ENCODE results near the gene NCK2. TPM values are rescaled to one million over a fixed set of nuclear protein-coding genes. Genes with fewer than 3 reads are reported as not detected.

NCK2 gene
- total and polyA plus RNA-seq, 2 of the 13 experiments (the other 11 are each of a cell fraction or from before 2014, with no cell fraction given) = 14.8 to 23.5 TPM

- no peaks in the 10 kb centered on the region for H3K36me3 ChIP-seq (replicated peaks in 1 of 2; ENCODE audit: control insufficient read depth in 1 of 2, insufficient read depth in 2 of 2, low read length in 2 of 2)
- H3K27me3 ChIP-seq (ENCODE audit: control insufficient read depth in 1 of 2, insufficient read depth in 2 of 2, low read length in 2 of 2) = no peaks in the 10 kb centered on the region
- H3K4me1 ChIP-seq (ENCODE audit: insufficient read depth, low read length) = no peaks in the 10 kb centered on the region
- TF ChIP-seq CHD4 (IDR thresholded peaks at IDR 0.05; ENCODE audit: borderline replicate concordance, low read length) (no peak), REL (CRISPR knock-in tag; conservative IDR thresholded peaks at IDR 0.05) (no peak), ZNF891 (CRISPR knock-in tag; IDR thresholded peaks at IDR 0.05) (no peak), ZNF782 (CRISPR knock-in tag; IDR thresholded peaks at IDR 0.05; ENCODE audit: borderline replicate concordance) (no peak), ZMAT3 (CRISPR knock-in tag; conservative IDR thresholded peaks at IDR 0.05) (no peak), FIP1L1 (IDR thresholded peaks at IDR 0.05; ENCODE audit: borderline replicate concordance, insufficient read depth, low read depth, low read length) (no peak), ZNF547 (CRISPR knock-in tag; IDR thresholded peaks at IDR 0.05) (no peak), ZNF740 (CRISPR knock-in tag; IDR thresholded peaks at IDR 0.05) (no peak), ZNF703 (CRISPR knock-in tag; IDR thresholded peaks at IDR 0.05; ENCODE audit: borderline replicate concordance) (no peak), AGO1 (IDR thresholded peaks at IDR 0.05; ENCODE audit: low read depth, low read length, poor library complexity, severe bottlenecking) (no peak), IRX3 (CRISPR knock-in tag; IDR thresholded peaks at IDR 0.05; ENCODE audit: borderline replicate concordance, low read depth) (no peak), ZNF761 (CRISPR knock-in tag; conservative IDR thresholded peaks at IDR 0.05) (no peak), GPN1 (CRISPR knock-in tag; IDR thresholded peaks at IDR 0.05; ENCODE audit: borderline replicate concordance) (no peak), RXRA (CRISPR knock-in tag; IDR thresholded peaks at IDR 0.05) (no peak), ZBTB34 (CRISPR knock-in tag; IDR thresholded peaks at IDR 0.05) (no peak), GZF1 (CRISPR knock-in tag; IDR thresholded peaks at IDR 0.05) (no peak), ATF7 (IDR thresholded peaks at IDR 0.05) (no peak), ATF7 (CRISPR knock-in tag; IDR thresholded peaks at IDR 0.05) (no peak), ZNF354B (CRISPR knock-in tag; IDR thresholded peaks at IDR 0.05) (no peak), SATB2 (CRISPR knock-in tag; IDR thresholded peaks at IDR 0.05) (no peak)
- no peak overlapping the region for H2AFZ ChIP-seq (ENCODE audit: low read length)
- ATAC-seq (no peak), FAIRE-seq (no peak), DNase-seq (ENCODE audit: low spot score) (no peak)
- H3K4me3 ChIP-seq (replicated peaks in 1 of 3; ENCODE audit: insufficient read depth in 1 of 3, low read depth in 2 of 3, low read length in 3 of 3) = no peak overlapping the region
- no peak overlapping the region for H3K9ac ChIP-seq (ENCODE audit: insufficient read depth, low read depth, low read length)
- no peaks in the 10 kb centered on the region for H3K9me3 ChIP-seq (ENCODE audit: low read length)
- no peaks in the 10 kb centered on the region; the same call in 1 of the 2 replicates for H4K20me1 ChIP-seq (ENCODE audit: insufficient read depth, low read length)
- no peaks in the 10 kb centered on the region for H3K79me2 ChIP-seq (ENCODE audit: insufficient read depth, low read length)
- ChIA-PET CTCF (ENCODE audit: low intra/inter-chr PET ratio, low total read pairs) (no interaction called here), POLR2A (no interaction called here)
- intact Hi-C loops (cut with micrococcal nuclease; ENCODE audit: unreplicated experiment) (no loop called here), in situ Hi-C loops (cut with HindIII; ENCODE audit: extremely low pct_ligation_motif_present, low pct_unique_long_range_greater_than_20kb) (no loop called here)
- no peak overlapping the region for H3K4me2 ChIP-seq (ENCODE audit: low read depth, low read length)
- 90% methylated on average over 6 of the region's 6 CpGs for WGBS (ENCODE audit: low lambda C conversion rate)
- H3K27ac ChIP-seq (ENCODE audit: extremely low read length, insufficient read depth, low read length) = no peak overlapping the region
- BruUV-seq (replicated peaks) = no TSS peak
Observed at GRCh38 chr2:105768176-105768575, 23.5 kb downstream of the NCK2 start.

All from HepG2 (cell line).